DOHH2 (cell line): ENCODE data around the gene ZBED1.
"Not testable (repeated sequence)": the region's sequence is repeated elsewhere in the genome, so short reads cannot be mapped to it uniquely, and the experiment has no call there.

Source experiments
- H3F3A ChIP-seq: fragments of 200-600 bp; sonication (generic), shearing (Covaris generic); 2 replicates; pipeline ENCODE4 v1.6.0; 2016; ENCODE audit warnings: antibody characterized with exemption, mild to moderate bottlenecking; ENCODE audit not compliant: control insufficient read depth, insufficient read depth
- H3K27ac ChIP-seq: fragments of 200-600 bp; sonication (generic); 2 replicates; pipeline ENCODE4 v1.5.1; 2014; ENCODE audit warnings: low read depth, mild to moderate bottlenecking, low read length, moderate library complexity
- H3K27me3 ChIP-seq: fragments of 200-600 bp; sonication (generic); 2 replicates; pipeline ENCODE4 v1.6.1; 2014; ENCODE audit warnings: mild to moderate bottlenecking, low read length, mixed read lengths; ENCODE audit not compliant: control insufficient read depth
- H3K36me3 ChIP-seq: fragments of 200-600 bp; sonication (generic); 2 replicates; pipeline ENCODE4 v1.6.1; 2014; ENCODE audit warnings: mild to moderate bottlenecking, low read length, moderate library complexity, mixed read lengths; ENCODE audit not compliant: control insufficient read depth
- H3K4me1 ChIP-seq: fragments of 200-600 bp; sonication (generic); 2 replicates; pipeline ENCODE4 v1.6.1; 2014; ENCODE audit warnings: mild to moderate bottlenecking, low read length, mixed read lengths; ENCODE audit not compliant: control insufficient read depth
- H3K4me2 ChIP-seq: fragments of 200-600 bp; sonication (generic); 2 replicates; pipeline ENCODE4 v1.6.0; 2014; ENCODE audit warnings: mild to moderate bottlenecking, low read length, moderate library complexity
- H3K4me3 ChIP-seq: fragments of 200-600 bp; sonication (generic); 2 replicates; pipeline ENCODE4 v1.5.1; 2014; ENCODE audit warnings: mild to moderate bottlenecking, low read length, mixed read lengths
- H3K79me2 ChIP-seq: fragments of 200-600 bp; sonication (generic); 2 replicates; pipeline ENCODE4 v1.6.1; 2014; ENCODE audit warnings: mild to moderate bottlenecking, low read length, mixed read lengths; ENCODE audit not compliant: control insufficient read depth
- H3K9me2 ChIP-seq: fragments of 200-600 bp; sonication (generic); replicated peaks from 2 replicates; pipeline ENCODE4 v1.6.1; 2014; ENCODE audit warnings: mild to moderate bottlenecking, low read length, mixed read lengths; ENCODE audit not compliant: control insufficient read depth
- H3K9me3 ChIP-seq: fragments of 200-600 bp; sonication (generic); 2 replicates; pipeline ENCODE4 v1.6.1; 2014; ENCODE audit warnings: antibody characterized with exemption, low read length, mixed read lengths; ENCODE audit not compliant: control insufficient read depth, insufficient read depth
- H4K20me1 ChIP-seq: fragments of 200-600 bp; sonication (generic); 2 replicates; pipeline ENCODE4 v1.6.0; 2014; ENCODE audit warnings: low read depth, mild to moderate bottlenecking, antibody characterized with exemption, low read length, moderate library complexity; ENCODE audit not compliant: control insufficient read depth, insufficient read depth
- CTCF ChIP-seq: fragments of 200-600 bp; sonication (generic); IDR thresholded peaks from one replicate; pipeline ENCODE4 v1.5.1; 2014; ENCODE audit warnings: antibody characterized with exemption, mild to moderate bottlenecking, low read depth, low read length; ENCODE audit not compliant: poor library complexity, severe bottlenecking
- EZH2phosphoT487 ChIP-seq: fragments of 200-600 bp; sonication (generic); IDR thresholded peaks from 2 replicates; pipeline ENCODE4 v1.6.1; 2017; ENCODE audit warnings: borderline replicate concordance, mild to moderate bottlenecking, antibody characterized with exemption, low read length, moderate library complexity, mixed read lengths

ZBED1 gene

GRCh38 chrX:2520539-2520938 is 19.8 kb upstream of the ZBED1 start:
- no peaks in the 10 kb centered on the region for H3K9me3 ChIP-seq
- peak overlapping the region; percentile 82 for H3K4me2 ChIP-seq
- no peak for TF ChIP-seq EZH2phosphoT487
- TF ChIP-seq CTCF: no peak
- H3K27me3 ChIP-seq: no peaks in the 10 kb centered on the region
- no peaks in the 10 kb centered on the region for H3K79me2 ChIP-seq
- H3K4me1 ChIP-seq: peaks cover 52% of the 10 kb centered on the region
- H4K20me1 ChIP-seq: no peaks in the 10 kb centered on the region
- H3K9me2 ChIP-seq: no peaks in the 10 kb centered on the region
- H3K4me3 ChIP-seq: peak overlapping the region; percentile 65; the same call in 1 of the 2 replicates
- H3K27ac ChIP-seq: peak overlapping the region; percentile 84
- no peaks in the 10 kb centered on the region for H3K36me3 ChIP-seq
- peaks cover 37% of the 10 kb centered on the region for H3F3A ChIP-seq

- H3K4me1 ChIP-seq: peaks cover 61% of the 10 kb centered on the region
- H3K27ac ChIP-seq, H3K36me3 ChIP-seq, H3K4me3 ChIP-seq, H4K20me1 ChIP-seq, H3K27me3 ChIP-seq, H3K9me3 ChIP-seq, H3K79me2 ChIP-seq, H3K4me2 ChIP-seq, H3K9me2 ChIP-seq: not testable (repeated sequence)
- peaks cover 41% of the 10 kb centered on the region for H3F3A ChIP-seq
Observed at GRCh38 chrX:2519638-2520037, 18.9 kb upstream of the ZBED1 start.

- H3K4me1 ChIP-seq: peaks cover 77% of the 10 kb centered on the region
- peak overlapping the region; percentile 100 for H3K27ac ChIP-seq
- peak overlapping the region; percentile 96 for H3K4me2 ChIP-seq
- no peaks in the 10 kb centered on the region for H3K9me2 ChIP-seq
- peak overlapping the region; percentile 68 for H3K4me3 ChIP-seq
- H3F3A ChIP-seq: peaks cover 51% of the 10 kb centered on the region
- no peaks in the 10 kb centered on the region for H3K79me2 ChIP-seq
- TF ChIP-seq EZH2phosphoT487: no peak
- no peak for TF ChIP-seq CTCF
- H3K36me3 ChIP-seq: no peaks in the 10 kb centered on the region
- H3K9me3 ChIP-seq: no peaks in the 10 kb centered on the region
- H3K27me3 ChIP-seq: no peaks in the 10 kb centered on the region
- no peaks in the 10 kb centered on the region for H4K20me1 ChIP-seq
Observed at GRCh38 chrX:2517055-2517454, 16.3 kb upstream of the ZBED1 start.

- H3K79me2 ChIP-seq: no peaks in the 10 kb centered on the region
- H3K36me3 ChIP-seq: no peaks in the 10 kb centered on the region
- peak overlapping the region; percentile 68 for H3K4me3 ChIP-seq
- no peaks in the 10 kb centered on the region for H4K20me1 ChIP-seq
- TF ChIP-seq CTCF (no peak), EZH2phosphoT487 (no peak)
- H3K9me2 ChIP-seq: no peaks in the 10 kb centered on the region
- H3K9me3 ChIP-seq: no peaks in the 10 kb centered on the region
- H3K27me3 ChIP-seq: no peaks in the 10 kb centered on the region
- peaks cover 48% of the 10 kb centered on the region for H3F3A ChIP-seq
- H3K27ac ChIP-seq: peak overlapping the region; percentile 100
- H3K4me2 ChIP-seq: peak overlapping the region; percentile 96
- H3K4me1 ChIP-seq: peaks cover 72% of the 10 kb centered on the region
Observed at GRCh38 chrX:2516623-2517022, 15.8 kb upstream of the ZBED1 start.
